ENCODE results near the gene AHDC1.

DNA sequence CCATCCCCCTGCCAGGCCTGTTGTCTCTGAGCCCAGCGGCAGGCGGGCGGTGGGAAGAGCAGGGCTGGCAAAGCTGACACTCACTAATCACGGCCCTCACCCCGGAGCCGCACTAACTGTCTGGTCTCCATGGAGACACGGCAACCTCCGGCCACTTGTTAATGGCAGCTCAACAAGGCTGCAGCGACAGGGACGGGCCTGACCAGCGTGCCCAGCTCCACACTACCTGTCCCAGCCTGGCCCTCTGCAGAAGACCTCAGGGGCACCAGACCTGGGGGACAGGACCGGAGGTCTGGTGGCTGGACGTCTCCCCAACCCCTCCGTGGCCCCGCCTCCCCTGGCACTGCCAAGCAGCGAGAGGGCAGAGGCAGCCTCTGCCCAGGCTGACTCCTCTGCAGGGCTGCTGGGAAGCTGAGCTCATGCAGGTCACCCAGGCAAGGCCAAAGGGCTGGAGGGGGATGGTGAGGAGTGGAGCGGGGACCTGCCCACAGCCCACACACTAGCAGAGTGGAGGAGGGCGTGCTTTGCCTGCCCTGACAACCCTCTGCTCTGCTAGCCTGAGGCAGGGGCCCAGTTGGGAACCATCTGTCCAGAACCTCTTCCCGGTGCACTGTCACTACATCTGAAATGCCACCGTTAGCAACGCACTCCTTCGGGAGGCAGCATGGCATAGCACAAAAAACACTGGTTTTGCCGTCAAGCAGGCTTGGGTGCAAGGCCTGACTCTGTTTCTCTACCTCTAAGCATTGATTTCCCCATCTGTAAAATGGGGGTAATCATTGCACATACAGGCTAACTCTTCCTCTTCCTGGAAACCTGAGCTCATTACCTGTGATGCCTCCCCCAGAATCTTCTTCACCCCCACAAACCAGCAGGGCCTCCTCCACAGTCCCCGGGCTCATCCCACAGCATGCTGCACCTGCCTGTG, 84.3 kb downstream of the AHDC1 start:
- TF ChIP-seq, protein P1, sequence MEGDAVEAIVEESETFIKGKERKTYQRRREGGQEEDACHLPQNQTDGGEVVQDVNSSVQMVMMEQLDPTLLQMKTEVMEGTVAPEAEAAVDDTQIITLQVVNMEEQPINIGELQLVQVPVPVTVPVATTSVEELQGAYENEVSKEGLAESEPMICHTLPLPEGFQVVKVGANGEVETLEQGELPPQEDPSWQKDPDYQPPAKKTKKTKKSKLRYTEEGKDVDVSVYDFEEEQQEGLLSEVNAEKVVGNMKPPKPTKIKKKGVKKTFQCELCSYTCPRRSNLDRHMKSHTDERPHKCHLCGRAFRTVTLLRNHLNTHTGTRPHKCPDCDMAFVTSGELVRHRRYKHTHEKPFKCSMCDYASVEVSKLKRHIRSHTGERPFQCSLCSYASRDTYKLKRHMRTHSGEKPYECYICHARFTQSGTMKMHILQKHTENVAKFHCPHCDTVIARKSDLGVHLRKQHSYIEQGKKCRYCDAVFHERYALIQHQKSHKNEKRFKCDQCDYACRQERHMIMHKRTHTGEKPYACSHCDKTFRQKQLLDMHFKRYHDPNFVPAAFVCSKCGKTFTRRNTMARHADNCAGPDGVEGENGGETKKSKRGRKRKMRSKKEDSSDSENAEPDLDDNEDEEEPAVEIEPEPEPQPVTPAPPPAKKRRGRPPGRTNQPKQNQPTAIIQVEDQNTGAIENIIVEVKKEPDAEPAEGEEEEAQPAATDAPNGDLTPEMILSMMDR (IDR thresholded peaks at IDR 0.05; ENCODE audit: low read length) = no peak
- TF ChIP-seq EZH2 (optimal IDR thresholded peaks at IDR 0.05; ENCODE audit: low read depth, low read length) = no peak
- no peak for TF ChIP-seq EZH2phosphoT487 (IDR thresholded peaks at IDR 0.05; ENCODE audit: low read length)

All from MM.1S (cell line).